ENCODE results near the gene CEACAM16.

GRCh38 chr19:44752123-44752815 is 53.3 kb downstream of the CEACAM16 start:
- TF ChIP-seq CTCF (conservative IDR thresholded peaks at IDR 0.05) (no peak), EZH2 (IDR thresholded peaks at IDR 0.05; ENCODE audit: low read depth) (no peak)
